Activated T-helper 2 cell treated with anti-CD3 and anti-CD28 coated beads, Interferon-gamma antibody, Interleukin-2, Interleukin-4, amounts not matched to agents 10 μg/mL and 5 μg/mL and 100 μg/mL, durations not matched to agents 14 hours and 24 hours and 36 hours (primary cell): Measurements from ENCODE around the gene COL5A3. TPM values are rescaled to one million over a fixed set of nuclear protein-coding genes. Genes with fewer than 3 reads are reported as not detected.
"Not testable (repeated sequence)": the region's sequence is repeated elsewhere in the genome, so short reads cannot be mapped to it uniquely, and the experiment has no call there.

Experiments used
- DNase-seq: peaks from one replicate; pipeline ENCODE4 v3.0.0; 2021; ENCODE audit warnings: low spot score
- H3K27ac Mint-ChIP-seq: one replicate; pipeline ENCODE4 v1.8.0; 2021; ENCODE audit warnings: mixed read lengths
- H3K27me3 Mint-ChIP-seq: one replicate; pipeline ENCODE4 v1.8.0; 2021; ENCODE audit warnings: low read depth, mixed read lengths
- H3K36me3 Mint-ChIP-seq: one replicate; pipeline ENCODE4 v1.8.0; 2021; ENCODE audit warnings: low read depth, mixed read lengths
- H3K4me1 Mint-ChIP-seq: one replicate; pipeline ENCODE4 v1.8.0; 2021; ENCODE audit warnings: low read depth, mixed read lengths
- H3K4me3 Mint-ChIP-seq: one replicate; pipeline ENCODE4 v1.8.0; 2021; ENCODE audit warnings: low read depth, mild to moderate bottlenecking, moderate library complexity, mixed read lengths
- H3K9me3 Mint-ChIP-seq: one replicate; pipeline ENCODE4 v1.8.0; 2021; ENCODE audit warnings: mixed read lengths
- intact Hi-C: fragments of 100-400 bp; cut with micrococcal nuclease; formaldehyde crosslinking; loops from one replicate; pipeline ENCODE4 v1.15.1; 2023
- total RNA-seq: library from RNA; stranded (reverse); gene quantifications from 2 replicates; pipeline ENCODE4 v1.2.3, GENCODE V29; 2022

The COL5A3 gene
- total RNA-seq, 1 donor from 2014 or later = 0.87 TPM

GRCh38 chr19:10023096-10023495 is 12.8 kb upstream of the COL5A3 start:
- H3K36me3 Mint-ChIP-seq, DNase-seq, intact Hi-C loops, H3K9me3 Mint-ChIP-seq, H3K4me3 Mint-ChIP-seq, H3K27ac Mint-ChIP-seq, H3K4me1 Mint-ChIP-seq: not testable (repeated sequence)
- peaks cover 12% of the 10 kb centered on the region for H3K27me3 Mint-ChIP-seq

- no peaks in the 10 kb centered on the region for H3K36me3 Mint-ChIP-seq
- DNase-seq = no peak
- H3K27ac Mint-ChIP-seq = no peak overlapping the region
- no peak overlapping the region for H3K4me3 Mint-ChIP-seq
- peaks cover 7% of the 10 kb centered on the region for H3K27me3 Mint-ChIP-seq
- intact Hi-C loops = no loop called here
- peaks cover 3% of the 10 kb centered on the region for H3K4me1 Mint-ChIP-seq
- H3K9me3 Mint-ChIP-seq = no peaks in the 10 kb centered on the region
Observed at GRCh38 chr19:10021863-10022262, 11.6 kb upstream of the COL5A3 start.

- H3K9me3 Mint-ChIP-seq = no peaks in the 10 kb centered on the region
- H3K4me1 Mint-ChIP-seq = peaks cover 3% of the 10 kb centered on the region
- intact Hi-C loops = no loop called here
- H3K27ac Mint-ChIP-seq = no peak overlapping the region
- no peaks in the 10 kb centered on the region for H3K36me3 Mint-ChIP-seq
- H3K27me3 Mint-ChIP-seq = peaks cover 3% of the 10 kb centered on the region
- no peak overlapping the region for H3K4me3 Mint-ChIP-seq
- DNase-seq = no peak
Observed at GRCh38 chr19:10021446-10021845, 11.1 kb upstream of the COL5A3 start.

- Mint-ChIP-seq H3K9me3 (no peaks in the 10 kb centered on the region), H3K27ac (no peak overlapping the region), H3K4me1 (peaks cover 3% of the 10 kb centered on the region), H3K4me3 (no peak overlapping the region), H3K36me3 (no peaks in the 10 kb centered on the region), H3K27me3 (peaks cover 2% of the 10 kb centered on the region)
- DNase-seq = no peak
- intact Hi-C loops = no loop called here
Observed at GRCh38 chr19:10020851-10021250, 10.5 kb upstream of the COL5A3 start.

GRCh38 chr19:10019246-10019645 is 8.9 kb upstream of the COL5A3 start:
- no peaks in the 10 kb centered on the region for H3K36me3 Mint-ChIP-seq
- H3K4me3 Mint-ChIP-seq = no peak overlapping the region
- no peaks in the 10 kb centered on the region for H3K9me3 Mint-ChIP-seq
- H3K27ac Mint-ChIP-seq = no peak overlapping the region
- H3K27me3 Mint-ChIP-seq = peaks cover 2% of the 10 kb centered on the region
- DNase-seq = no peak
- H3K4me1 Mint-ChIP-seq = peaks cover 3% of the 10 kb centered on the region
- intact Hi-C loops = no loop called here

- peaks cover 2% of the 10 kb centered on the region for H3K27me3 Mint-ChIP-seq
- no peak overlapping the region for H3K4me3 Mint-ChIP-seq
- H3K36me3 Mint-ChIP-seq = no peaks in the 10 kb centered on the region
- no peak for DNase-seq
- intact Hi-C loops = no loop called here
- H3K4me1 Mint-ChIP-seq = peaks cover 3% of the 10 kb centered on the region
- H3K27ac Mint-ChIP-seq = no peak overlapping the region
- no peaks in the 10 kb centered on the region for H3K9me3 Mint-ChIP-seq
Observed at GRCh38 chr19:10018786-10019185, 8.5 kb upstream of the COL5A3 start.

DNA sequence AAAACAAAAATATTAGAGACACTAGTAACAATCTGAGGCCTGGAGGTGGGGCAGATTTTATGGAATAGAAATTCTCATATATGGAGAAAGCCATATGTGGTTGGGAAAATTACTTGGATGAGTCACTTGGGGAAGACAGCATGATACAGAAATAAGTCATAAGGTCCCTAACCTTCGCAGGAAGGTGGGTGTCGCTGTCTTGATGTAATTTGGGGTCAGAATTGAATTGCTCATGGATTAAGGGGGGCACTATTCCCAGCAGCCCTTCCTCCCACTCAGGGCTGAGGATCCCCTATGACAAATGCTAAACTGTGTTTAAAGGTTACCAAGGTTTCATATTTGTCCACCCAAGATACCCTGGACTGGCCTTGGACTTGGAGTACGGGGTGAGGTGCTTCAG is 8.0 kb upstream of the COL5A3 start:
- H3K4me3 Mint-ChIP-seq = no peak overlapping the region
- intact Hi-C loops = no loop called here
- H3K27me3 Mint-ChIP-seq = peaks cover 3% of the 10 kb centered on the region
- H3K27ac Mint-ChIP-seq = no peak overlapping the region
- H3K4me1 Mint-ChIP-seq = peaks cover 3% of the 10 kb centered on the region
- DNase-seq = no peak
- H3K36me3 Mint-ChIP-seq = no peaks in the 10 kb centered on the region
- H3K9me3 Mint-ChIP-seq = no peaks in the 10 kb centered on the region

DNA sequence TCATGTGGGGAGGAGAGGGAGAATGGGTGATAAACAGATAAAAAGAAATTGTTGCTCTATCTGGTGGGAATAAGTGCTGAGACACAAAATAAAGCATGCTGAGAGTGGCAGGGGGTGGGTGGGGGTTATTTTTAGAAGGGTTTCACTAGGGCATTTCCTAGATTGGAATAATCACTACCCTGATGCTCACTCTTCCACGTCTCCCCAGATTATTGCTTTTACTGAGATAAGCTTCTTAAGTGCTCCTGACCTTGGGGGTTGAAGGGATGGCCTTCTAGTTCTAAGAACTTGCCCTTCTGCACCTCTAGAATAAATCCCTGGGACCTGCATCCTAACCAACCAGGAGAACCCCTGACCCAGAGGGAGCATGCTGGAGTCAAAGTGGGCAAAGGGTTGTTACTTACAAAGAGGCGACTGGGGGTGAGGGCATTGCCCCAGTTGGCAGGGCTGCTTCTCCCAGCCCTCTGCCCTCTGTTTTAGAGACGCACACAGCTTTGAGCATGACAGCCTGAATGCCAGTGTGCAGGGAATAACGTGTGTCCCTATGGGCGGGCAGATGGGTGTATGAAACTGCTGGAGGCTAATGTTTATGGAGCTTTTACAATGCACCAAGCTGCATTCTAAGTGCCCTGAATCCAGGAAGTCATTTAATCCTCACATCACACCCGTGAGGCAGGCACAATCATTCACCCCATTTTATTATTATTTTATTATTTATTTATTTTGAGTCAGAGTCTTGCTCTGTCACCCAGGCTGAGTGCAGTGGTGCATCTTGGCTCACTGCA is 3.7 kb upstream of the COL5A3 start:
- Mint-ChIP-seq H3K27ac (no peak overlapping the region), H3K36me3 (no peaks in the 10 kb centered on the region), H3K27me3 (peaks cover 22% of the 10 kb centered on the region), H3K4me1 (peaks cover 7% of the 10 kb centered on the region), H3K4me3 (no peak overlapping the region), H3K9me3 (no peaks in the 10 kb centered on the region)
- no peak for DNase-seq
- intact Hi-C loops = no loop called here

- Mint-ChIP-seq H3K27me3 (peaks cover 29% of the 10 kb centered on the region), H3K27ac (no peak within 1 kb of the TSS), H3K4me3 (no peak within 1 kb of the TSS), H3K36me3 (no peaks in the 10 kb centered on the region), H3K9me3 (no peaks in the 10 kb centered on the region), H3K4me1 (peaks cover 7% of the 10 kb centered on the region)
- intact Hi-C loops = no loop called here
- DNase-seq = no peak
Observed at GRCh38 chr19:10013316-10013715, 3.0 kb upstream of the COL5A3 start, which contains the start of gene RDH8. Gene RDH8 (plus strand): TSS chr19:10013483. CDS start chr19:10013498, 15 bp downstream.

DNA sequence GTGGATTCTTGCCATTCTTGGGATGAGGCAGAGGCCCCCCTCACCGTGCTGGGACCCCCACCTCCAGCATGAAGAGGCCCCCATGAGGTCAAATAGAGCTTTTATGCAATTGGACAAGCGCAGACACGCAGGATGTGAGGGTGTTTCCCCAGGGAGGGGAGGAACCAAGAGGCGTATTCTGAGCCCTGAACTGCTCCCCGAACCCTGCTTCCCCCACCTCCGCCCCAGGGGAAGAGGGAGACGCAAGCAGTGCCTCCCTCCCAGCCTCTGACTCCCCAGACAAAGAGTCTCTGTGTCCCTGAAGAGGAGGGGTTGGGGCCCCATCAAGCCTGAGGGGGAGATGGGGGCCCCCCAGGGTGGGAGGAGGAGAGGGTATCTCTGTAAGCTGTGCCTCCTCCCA is 1.7 kb upstream of the COL5A3 start:
- DNase-seq = no peak
- no peak overlapping the region for H3K4me3 Mint-ChIP-seq
- no peaks in the 10 kb centered on the region for H3K36me3 Mint-ChIP-seq
- peaks cover 8% of the 10 kb centered on the region for H3K4me1 Mint-ChIP-seq
- no peak overlapping the region for H3K27ac Mint-ChIP-seq
- H3K27me3 Mint-ChIP-seq = peaks cover 35% of the 10 kb centered on the region
- H3K9me3 Mint-ChIP-seq = no peaks in the 10 kb centered on the region
- intact Hi-C loops = no loop called here

GRCh38 chr19:10010939-10011338 is 635 bp upstream of the COL5A3 start:
- no peaks in the 10 kb centered on the region for H3K9me3 Mint-ChIP-seq
- peaks cover 36% of the 10 kb centered on the region for H3K27me3 Mint-ChIP-seq
- no peak overlapping the region for H3K27ac Mint-ChIP-seq
- intact Hi-C loops = no loop called here
- peaks cover 12% of the 10 kb centered on the region for H3K4me1 Mint-ChIP-seq
- no peak overlapping the region for H3K4me3 Mint-ChIP-seq
- no peak for DNase-seq
- no peaks in the 10 kb centered on the region for H3K36me3 Mint-ChIP-seq

DNA sequence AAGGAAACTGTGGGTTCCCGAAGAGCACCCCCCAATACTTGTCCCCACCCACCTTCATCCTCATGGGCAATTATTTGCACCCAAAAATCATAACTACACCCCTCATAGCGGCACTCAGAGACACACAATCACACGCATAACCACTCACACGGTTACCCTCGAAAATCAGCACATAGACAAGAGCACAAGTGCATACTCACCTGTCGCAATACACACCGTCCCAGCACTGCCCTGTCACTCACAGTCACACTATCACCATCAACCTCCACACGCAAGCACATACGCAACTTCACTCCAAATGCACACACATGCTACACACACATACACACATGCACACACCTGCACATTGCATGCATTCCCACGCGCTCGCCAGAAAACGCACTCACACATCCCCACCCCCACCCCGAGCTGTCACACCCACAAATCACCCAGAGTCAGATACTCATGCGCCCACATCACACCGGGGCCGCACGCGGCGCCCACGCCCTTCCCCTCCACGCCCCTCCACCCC is 535 bp downstream of the COL5A3 start:
- no peak overlapping the region for H3K4me3 Mint-ChIP-seq
- intact Hi-C loops = no loop called here
- H3K27ac Mint-ChIP-seq = no peak overlapping the region

DNA sequence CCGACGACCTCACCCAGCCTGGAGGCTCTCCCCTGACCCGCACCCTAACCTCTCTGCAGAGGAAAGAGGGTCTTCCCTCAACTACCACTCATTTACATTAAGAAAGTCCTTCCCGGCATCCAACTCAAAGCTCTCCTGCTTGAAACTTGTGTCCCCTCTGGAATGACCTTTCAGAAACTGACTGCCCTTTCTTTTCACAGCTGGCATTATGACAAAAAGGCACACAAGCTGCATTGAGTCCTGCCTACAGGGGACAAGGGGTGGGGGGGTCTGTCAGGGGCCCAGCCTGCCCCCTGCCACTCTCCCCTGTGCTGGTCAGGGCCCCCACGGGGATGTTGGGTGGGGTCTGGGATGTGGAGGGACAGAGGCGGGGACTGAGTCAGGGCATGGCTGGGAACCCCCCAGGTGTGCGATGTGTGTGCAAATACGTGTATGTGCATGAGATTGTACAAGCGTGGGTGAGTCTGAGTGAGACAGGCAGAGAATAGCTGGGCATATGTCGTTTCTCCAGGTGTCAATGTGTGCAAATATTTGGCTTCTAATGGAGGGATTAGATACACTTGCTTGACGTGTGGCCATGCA is 2.0 kb downstream of the COL5A3 start:
- Mint-ChIP-seq H3K4me1 (peaks cover 15% of the 10 kb centered on the region), H3K27me3 (peaks cover 35% of the 10 kb centered on the region), H3K4me3 (no peak overlapping the region), H3K9me3 (no peaks in the 10 kb centered on the region), H3K27ac (no peak overlapping the region), H3K36me3 (no peaks in the 10 kb centered on the region)
- intact Hi-C loops = no loop called here
- DNase-seq = no peak

More for the DNA sequence above, 535 bp downstream of the COL5A3 start:
- Mint-ChIP-seq H3K4me1 (peaks cover 12% of the 10 kb centered on the region), H3K27me3 (peaks cover 36% of the 10 kb centered on the region), H3K36me3 (no peaks in the 10 kb centered on the region), H3K9me3 (no peaks in the 10 kb centered on the region)
- no peak for DNase-seq
